Effector memory CD4-positive, alpha-beta T cell (primary cell): ENCODE data around the gene PLCG1.

ENCODE experiments used
- DNase-seq, 3 donors: peaks; one replicate each; pipeline ENCODE4 v3.0.0-alpha.2; 2020
- H3K27ac ChIP-seq: 2 replicates; pipeline ENCODE4 v1.7.0; 2013; ENCODE audit warnings: mild to moderate bottlenecking, low read length, moderate library complexity; ENCODE audit not compliant: insufficient read depth, poor library complexity, severe bottlenecking
- H3K27me3 ChIP-seq: replicated peaks from 2 replicates; pipeline ENCODE4 v1.7.0; 2013; ENCODE audit warnings: mild to moderate bottlenecking, low read length; ENCODE audit not compliant: insufficient read depth, control insufficient read depth, poor library complexity, severe bottlenecking
- H3K36me3 ChIP-seq: 2 replicates; pipeline ENCODE4 v1.7.0; 2013; ENCODE audit warnings: mild to moderate bottlenecking, low read length, moderate library complexity; ENCODE audit not compliant: control insufficient read depth, insufficient read depth
- H3K4me1 ChIP-seq: 2 replicates; pipeline ENCODE4 v1.7.0; 2013; ENCODE audit warnings: low read length, mild to moderate bottlenecking; ENCODE audit not compliant: control insufficient read depth, insufficient read depth, poor library complexity, severe bottlenecking
- H3K4me3 ChIP-seq: 2 replicates; pipeline ENCODE4 v1.7.0; 2013; ENCODE audit warnings: low read length, low read depth, mild to moderate bottlenecking; ENCODE audit not compliant: insufficient read depth, poor library complexity, severe bottlenecking
- H3K9me3 ChIP-seq: 2 replicates; pipeline ENCODE4 v1.7.0; 2013; ENCODE audit warnings: mild to moderate bottlenecking, low read length, moderate library complexity; ENCODE audit not compliant: control insufficient read depth

The PLCG1 gene

GRCh38 chr20:41204304-41205265, 67.2 kb downstream of the PLCG1 start:
- Histone ChIP-seq H3K4me3 (no peak overlapping the region), H3K27me3 (no peaks in the 10 kb centered on the region), H3K4me1 (no peaks in the 10 kb centered on the region), H3K27ac (no peak overlapping the region), H3K36me3 (no peaks in the 10 kb centered on the region), H3K9me3 (no peaks in the 10 kb centered on the region)
- no peak for DNase-seq

GRCh38 chr20:41205313-41205712, 68.0 kb downstream of the PLCG1 start:
- no peak for DNase-seq
- Histone ChIP-seq H3K9me3 (no peaks in the 10 kb centered on the region), H3K27me3 (no peaks in the 10 kb centered on the region), H3K27ac (no peak overlapping the region), H3K36me3 (no peaks in the 10 kb centered on the region), H3K4me1 (no peaks in the 10 kb centered on the region), H3K4me3 (no peak overlapping the region)

DNA sequence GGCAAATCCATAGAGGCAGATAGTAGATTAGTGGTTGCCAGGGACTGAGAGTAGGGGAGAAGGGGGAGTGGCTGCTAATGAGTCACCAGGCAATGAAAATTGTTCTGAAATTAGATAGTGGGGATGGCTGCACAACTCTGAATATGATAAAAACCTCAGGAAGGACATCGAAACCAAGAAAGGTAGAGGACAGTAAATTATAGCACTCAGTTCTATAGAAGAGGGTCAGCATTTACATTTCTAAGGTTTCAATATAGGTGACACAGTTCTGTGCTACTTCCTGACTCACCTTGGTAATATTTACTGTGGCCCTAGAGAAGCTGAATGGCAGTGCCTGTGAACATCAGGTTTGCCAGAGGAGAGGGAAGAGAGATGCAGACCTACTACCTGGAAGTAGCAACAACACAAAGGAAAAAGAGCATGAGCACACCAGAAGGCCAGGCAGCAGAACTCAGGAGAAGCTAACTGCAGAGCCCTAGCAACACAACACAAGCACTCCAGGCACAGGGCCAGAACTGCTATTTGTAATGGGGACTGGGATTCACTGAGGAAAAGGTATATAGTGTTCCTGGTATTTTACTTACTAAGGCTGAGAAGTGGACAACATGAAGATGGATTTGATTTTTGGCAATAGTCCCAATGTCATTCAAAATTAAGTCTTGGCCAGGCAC, 75.9 kb downstream of the PLCG1 start:
- Histone ChIP-seq H3K27ac (no peak overlapping the region), H3K4me3 (no peak overlapping the region), H3K4me1 (no peaks in the 10 kb centered on the region), H3K36me3 (no peaks in the 10 kb centered on the region), H3K9me3 (no peaks in the 10 kb centered on the region), H3K27me3 (no peaks in the 10 kb centered on the region)
- no peak for DNase-seq

GRCh38 chr20:41214202-41214601, 76.9 kb downstream of the PLCG1 start:
- DNase-seq, result no peak
- Histone ChIP-seq H3K36me3 (no peaks in the 10 kb centered on the region), H3K4me1 (no peaks in the 10 kb centered on the region), H3K27ac (no peak overlapping the region), H3K4me3 (no peak overlapping the region), H3K9me3 (no peaks in the 10 kb centered on the region), H3K27me3 (no peaks in the 10 kb centered on the region)

DNA sequence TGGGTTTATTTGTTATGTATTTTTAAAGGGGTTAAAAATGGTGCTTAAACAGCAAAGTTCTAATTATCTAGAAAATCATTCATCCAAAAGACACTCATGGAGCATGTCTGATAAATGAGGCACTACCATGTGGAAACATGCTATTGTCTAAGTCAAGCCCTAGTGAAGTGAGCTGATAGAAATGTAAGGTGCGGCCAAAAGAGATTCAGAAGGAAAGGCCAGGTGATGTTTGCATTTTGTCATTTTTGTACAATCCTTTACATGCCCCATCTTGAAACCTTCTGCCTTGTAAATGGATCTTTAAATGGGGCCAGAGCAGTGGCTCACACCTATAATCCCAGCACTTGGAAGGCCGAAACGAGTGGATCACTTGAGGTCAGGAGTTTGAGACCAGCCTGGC, 77.3 kb downstream of the PLCG1 start:
- Histone ChIP-seq H3K27ac (no peak overlapping the region), H3K9me3 (no peaks in the 10 kb centered on the region), H3K36me3 (no peaks in the 10 kb centered on the region), H3K27me3 (no peaks in the 10 kb centered on the region), H3K4me3 (no peak overlapping the region), H3K4me1 (no peaks in the 10 kb centered on the region)
- no peak for DNase-seq

- no peaks in the 10 kb centered on the region for H3K36me3 ChIP-seq
- no peaks in the 10 kb centered on the region for H3K9me3 ChIP-seq
- no peaks in the 10 kb centered on the region for H3K4me1 ChIP-seq
- no peak for DNase-seq
- H3K27me3 ChIP-seq, result no peaks in the 10 kb centered on the region
- no peak overlapping the region for H3K4me3 ChIP-seq
- H3K27ac ChIP-seq, result no peak overlapping the region
Measured at GRCh38 chr20:41217422-41217821, 80.1 kb downstream of the PLCG1 start.

DNA sequence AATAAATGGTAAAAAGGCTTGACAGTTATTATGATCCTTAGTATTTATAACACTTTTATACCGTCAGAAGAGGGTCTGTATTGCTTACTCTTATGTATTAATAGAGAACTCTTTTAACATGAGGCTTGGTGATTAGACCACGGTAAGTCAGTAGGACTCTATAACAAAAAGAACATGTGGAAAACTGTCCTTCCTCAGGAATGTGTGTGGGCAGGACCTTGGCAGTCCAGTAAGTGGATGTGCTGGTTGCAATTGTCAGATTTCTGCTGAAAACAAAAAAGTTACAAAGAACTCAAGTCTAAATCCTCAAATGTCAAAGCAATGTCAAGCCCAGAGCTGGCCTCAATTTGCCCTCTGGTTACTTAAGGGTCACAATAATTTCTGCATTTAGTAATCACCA, 81.1 kb downstream of the PLCG1 start:
- Histone ChIP-seq H3K27me3 (no peaks in the 10 kb centered on the region), H3K9me3 (no peaks in the 10 kb centered on the region), H3K4me1 (no peaks in the 10 kb centered on the region), H3K4me3 (no peak overlapping the region), H3K27ac (no peak overlapping the region), H3K36me3 (no peaks in the 10 kb centered on the region)
- DNase-seq, result no peak

DNA sequence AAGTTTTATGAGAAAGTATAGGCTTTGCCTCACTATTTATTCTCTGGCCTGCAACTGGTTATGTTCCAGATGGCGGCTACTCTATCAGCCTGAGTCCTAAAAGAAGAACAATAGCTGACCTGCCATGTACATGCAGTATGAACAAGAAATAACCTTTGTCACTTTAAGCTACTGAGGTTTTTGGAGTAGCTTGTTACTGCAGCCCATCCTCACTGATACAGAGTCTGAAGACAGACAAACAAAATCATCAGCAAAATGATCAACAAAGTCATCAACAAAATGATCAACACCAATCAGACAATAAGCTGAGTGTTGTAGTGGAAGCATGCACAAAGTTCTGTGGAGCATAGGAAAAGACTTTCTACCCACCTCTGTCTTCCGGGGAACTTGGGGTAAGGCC, 82.5 kb downstream of the PLCG1 start:
- Histone ChIP-seq H3K36me3 (no peaks in the 10 kb centered on the region), H3K9me3 (no peaks in the 10 kb centered on the region), H3K27ac (no peak overlapping the region), H3K4me1 (no peaks in the 10 kb centered on the region), H3K27me3 (no peaks in the 10 kb centered on the region), H3K4me3 (no peak overlapping the region)
- DNase-seq, result no peak

- H3K36me3 ChIP-seq, result no peaks in the 10 kb centered on the region
- H3K27ac ChIP-seq, result no peak overlapping the region
- no peaks in the 10 kb centered on the region for H3K27me3 ChIP-seq
- no peak for DNase-seq
- no peak overlapping the region for H3K4me3 ChIP-seq
- no peaks in the 10 kb centered on the region for H3K9me3 ChIP-seq
- no peaks in the 10 kb centered on the region for H3K4me1 ChIP-seq
Measured at GRCh38 chr20:41221614-41222218, 84.4 kb downstream of the PLCG1 start.

DNA sequence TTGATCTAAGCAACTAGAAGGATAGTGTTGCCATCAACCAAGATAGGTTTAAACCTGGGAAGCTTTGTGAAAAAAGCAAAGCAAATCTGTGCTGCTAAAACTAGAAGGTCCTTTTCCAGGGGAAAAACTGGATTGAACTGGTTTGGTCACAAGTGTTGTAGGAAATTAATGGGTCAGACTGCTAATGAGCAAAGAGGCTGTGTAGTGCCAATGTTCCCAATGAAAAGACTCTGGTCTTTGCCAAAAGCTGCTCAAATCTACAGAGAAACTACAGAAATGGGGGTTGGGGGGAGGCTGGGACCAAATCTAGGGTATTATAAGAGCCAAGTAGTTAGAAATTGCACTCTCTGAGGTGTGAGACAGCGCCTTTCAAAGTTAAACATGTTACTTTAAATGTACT, 85.0 kb downstream of the PLCG1 start:
- Histone ChIP-seq H3K27me3 (no peaks in the 10 kb centered on the region), H3K4me3 (no peak overlapping the region), H3K4me1 (no peaks in the 10 kb centered on the region), H3K36me3 (no peaks in the 10 kb centered on the region), H3K27ac (no peak overlapping the region), H3K9me3 (no peaks in the 10 kb centered on the region)
- no peak for DNase-seq
